ENCODE data around the gene PSAPL1. TPM values are rescaled to one million over a fixed set of nuclear protein-coding genes. Genes with fewer than 3 reads are reported as not detected.

PSAPL1 gene
- total RNA-seq, 1 experiment from 2014 or later: 0.15 TPM

- no TSS peak for BruUV-seq (replicated peaks)
- H3F3A ChIP-seq (ENCODE audit: insufficient read depth, low read depth): no peaks in the 10 kb centered on the region
- ChIA-PET CTCF (no interaction called here), POLR2A (ENCODE audit: unreplicated experiment) (no interaction called here)
- TF ChIP-seq, protein P1, sequence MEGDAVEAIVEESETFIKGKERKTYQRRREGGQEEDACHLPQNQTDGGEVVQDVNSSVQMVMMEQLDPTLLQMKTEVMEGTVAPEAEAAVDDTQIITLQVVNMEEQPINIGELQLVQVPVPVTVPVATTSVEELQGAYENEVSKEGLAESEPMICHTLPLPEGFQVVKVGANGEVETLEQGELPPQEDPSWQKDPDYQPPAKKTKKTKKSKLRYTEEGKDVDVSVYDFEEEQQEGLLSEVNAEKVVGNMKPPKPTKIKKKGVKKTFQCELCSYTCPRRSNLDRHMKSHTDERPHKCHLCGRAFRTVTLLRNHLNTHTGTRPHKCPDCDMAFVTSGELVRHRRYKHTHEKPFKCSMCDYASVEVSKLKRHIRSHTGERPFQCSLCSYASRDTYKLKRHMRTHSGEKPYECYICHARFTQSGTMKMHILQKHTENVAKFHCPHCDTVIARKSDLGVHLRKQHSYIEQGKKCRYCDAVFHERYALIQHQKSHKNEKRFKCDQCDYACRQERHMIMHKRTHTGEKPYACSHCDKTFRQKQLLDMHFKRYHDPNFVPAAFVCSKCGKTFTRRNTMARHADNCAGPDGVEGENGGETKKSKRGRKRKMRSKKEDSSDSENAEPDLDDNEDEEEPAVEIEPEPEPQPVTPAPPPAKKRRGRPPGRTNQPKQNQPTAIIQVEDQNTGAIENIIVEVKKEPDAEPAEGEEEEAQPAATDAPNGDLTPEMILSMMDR (conservative IDR thresholded peaks at IDR 0.05): no peak
- TF ChIP-seq EZH2 (IDR thresholded peaks at IDR 0.05; ENCODE audit: low read depth): no peak
- H3K27ac ChIP-seq: no peak overlapping the region
- H3K9me3 ChIP-seq (ENCODE audit: insufficient read depth, low read depth): no peaks in the 10 kb centered on the region
- H3K36me3 ChIP-seq (ENCODE audit: low read depth): no peaks in the 10 kb centered on the region
- no peaks in the 10 kb centered on the region for H3K4me1 ChIP-seq (replicated peaks; ENCODE audit: insufficient read depth)
- H3K27me3 ChIP-seq (ENCODE audit: insufficient read depth, low read depth): no peaks in the 10 kb centered on the region
- DNase-seq: no peak
- H3K4me3 ChIP-seq: no peak overlapping the region
- no peaks in the 10 kb centered on the region for H3K79me2 ChIP-seq (ENCODE audit: low read depth)
- H3K9me2 ChIP-seq (ENCODE audit: insufficient read depth): no peaks in the 10 kb centered on the region
- no peaks in the 10 kb centered on the region for H4K20me1 ChIP-seq (ENCODE audit: insufficient read depth)
- H2AFZ ChIP-seq: no peak overlapping the region
- intact Hi-C loops (cut with micrococcal nuclease; ENCODE audit: unreplicated experiment): no loop called here
- no peak overlapping the region for H3K4me2 ChIP-seq
Measured at GRCh38 chr4:7390336-7390735, 44.4 kb downstream of the PSAPL1 start.

DNA sequence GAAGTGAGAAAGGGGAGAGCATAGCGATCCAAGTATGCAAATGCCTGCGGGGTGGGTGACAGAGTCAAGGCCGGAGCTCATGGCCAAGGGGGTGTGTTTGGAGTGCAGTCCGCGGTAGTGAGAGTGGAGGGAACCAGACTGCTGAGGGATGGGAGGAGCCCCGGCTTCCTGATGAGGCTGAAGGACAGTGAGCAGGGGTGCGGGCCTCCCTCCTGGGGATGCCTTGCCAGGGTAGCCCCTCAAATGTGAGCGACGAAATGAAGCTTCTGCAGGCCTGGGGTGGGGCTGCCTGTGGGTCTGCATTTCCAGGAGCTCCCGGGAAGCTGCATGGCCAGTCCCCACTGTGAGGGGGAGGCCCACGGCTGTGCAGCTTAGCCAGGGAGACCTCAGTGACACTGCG, 45.0 kb downstream of the PSAPL1 start:
- no peaks in the 10 kb centered on the region for H3F3A ChIP-seq (ENCODE audit: insufficient read depth, low read depth)
- no peaks in the 10 kb centered on the region for H3K27me3 ChIP-seq (ENCODE audit: insufficient read depth, low read depth)
- no peaks in the 10 kb centered on the region for H3K36me3 ChIP-seq (ENCODE audit: low read depth)
- H3K4me2 ChIP-seq: no peak overlapping the region
- intact Hi-C loops (cut with micrococcal nuclease; ENCODE audit: unreplicated experiment): no loop called here
- H3K4me1 ChIP-seq (replicated peaks; ENCODE audit: insufficient read depth): no peaks in the 10 kb centered on the region
- TF ChIP-seq, protein P1 (conservative IDR thresholded peaks at IDR 0.05): no peak
- TF ChIP-seq EZH2 (IDR thresholded peaks at IDR 0.05; ENCODE audit: low read depth): no peak
- H2AFZ ChIP-seq: no peak overlapping the region
- no peak for DNase-seq
- BruUV-seq (replicated peaks): no TSS peak
- H3K9me3 ChIP-seq (ENCODE audit: insufficient read depth, low read depth): no peaks in the 10 kb centered on the region
- CTCF ChIA-PET: no interaction called here
- no peaks in the 10 kb centered on the region for H3K79me2 ChIP-seq (ENCODE audit: low read depth)
- H3K9me2 ChIP-seq (ENCODE audit: insufficient read depth): no peaks in the 10 kb centered on the region
- POLR2A ChIA-PET (ENCODE audit: unreplicated experiment): no interaction called here
- no peak overlapping the region for H3K27ac ChIP-seq
- no peaks in the 10 kb centered on the region for H4K20me1 ChIP-seq (ENCODE audit: insufficient read depth)
- no peak overlapping the region for H3K4me3 ChIP-seq

DNA sequence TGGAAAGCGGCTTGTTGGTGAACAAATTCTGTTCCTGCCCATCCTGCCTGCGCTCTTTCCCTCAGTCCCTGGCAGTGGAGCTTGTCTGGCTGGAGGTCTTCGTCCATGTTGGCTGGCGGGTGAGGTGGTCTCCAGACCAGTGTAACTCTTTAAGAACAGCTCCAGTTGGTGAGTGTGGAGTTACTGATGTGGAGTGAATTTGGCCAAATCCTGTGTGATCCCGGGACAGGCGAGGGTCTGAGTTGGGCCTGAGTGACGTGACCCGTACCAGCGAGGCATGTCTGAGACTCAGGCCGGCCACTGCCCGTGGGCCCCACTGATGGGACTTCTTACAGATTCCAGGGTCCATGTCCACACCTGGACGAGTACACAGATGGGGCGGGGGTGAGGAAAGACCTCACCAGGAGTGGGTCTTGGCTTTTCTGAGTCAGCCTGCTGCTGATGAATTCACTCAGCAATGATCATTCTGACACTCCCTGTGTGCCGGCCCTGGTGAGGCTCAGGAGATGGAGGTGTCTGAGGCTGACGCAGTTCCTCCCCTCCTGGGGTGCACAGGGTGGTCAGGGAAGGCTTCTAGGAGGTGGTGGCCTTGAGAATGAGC, 45.5 kb downstream of the PSAPL1 start:
- CTCF ChIA-PET: no interaction called here
- no peaks in the 10 kb centered on the region for H3K4me1 ChIP-seq (replicated peaks; ENCODE audit: insufficient read depth)
- DNase-seq: no peak
- no peaks in the 10 kb centered on the region for H3K79me2 ChIP-seq (ENCODE audit: low read depth)
- no peak overlapping the region for H2AFZ ChIP-seq
- H3K4me2 ChIP-seq: no peak overlapping the region
- intact Hi-C loops (cut with micrococcal nuclease; ENCODE audit: unreplicated experiment): no loop called here
- H3K27me3 ChIP-seq (ENCODE audit: insufficient read depth, low read depth): no peaks in the 10 kb centered on the region
- BruUV-seq (replicated peaks): no TSS peak
- no peak overlapping the region for H3K27ac ChIP-seq
- POLR2A ChIA-PET (ENCODE audit: unreplicated experiment): no interaction called here
- no peaks in the 10 kb centered on the region for H3K9me3 ChIP-seq (ENCODE audit: insufficient read depth, low read depth)
- H4K20me1 ChIP-seq (ENCODE audit: insufficient read depth): no peaks in the 10 kb centered on the region
- no peak overlapping the region for H3K4me3 ChIP-seq
- H3K36me3 ChIP-seq (ENCODE audit: low read depth): no peaks in the 10 kb centered on the region
- TF ChIP-seq EZH2 (IDR thresholded peaks at IDR 0.05; ENCODE audit: low read depth): no peak
- TF ChIP-seq, protein P1 (conservative IDR thresholded peaks at IDR 0.05): no peak
- H3F3A ChIP-seq (ENCODE audit: insufficient read depth, low read depth): no peaks in the 10 kb centered on the region
- no peaks in the 10 kb centered on the region for H3K9me2 ChIP-seq (ENCODE audit: insufficient read depth)

All from PC-9 (cell line).